Karpas-422 (cell line): ENCODE data around the gene ANKUB1. TPM values are rescaled to one million over a fixed set of nuclear protein-coding genes. Genes with fewer than 3 reads are reported as not detected.

Source experiments
- DNase-seq: peaks from one replicate; pipeline ENCODE4 v3.0.0-alpha.2; 2015
- H2AFZ ChIP-seq: fragments of 200-600 bp; sonication (generic); 2 replicates; pipeline ENCODE4 v1.6.1; 2014; ENCODE audit warnings: antibody characterized with exemption, low read length, mixed read lengths
- H3K27ac ChIP-seq: fragments of 200-600 bp; sonication (generic); 2 replicates; pipeline ENCODE4 v1.5.1; 2014; ENCODE audit warnings: mild to moderate bottlenecking, low read length, moderate library complexity
- H3K27me3 ChIP-seq: fragments of 200-600 bp; sonication (generic); 2 replicates; pipeline ENCODE4 v1.6.1; 2014; ENCODE audit warnings: low read length, mixed read lengths
- H3K36me3 ChIP-seq: fragments of 200-600 bp; sonication (generic); 2 replicates; pipeline ENCODE4 v1.6.1; 2014; ENCODE audit warnings: low read length, mixed read lengths; ENCODE audit not compliant: insufficient read depth
- H3K4me1 ChIP-seq: fragments of 200-600 bp; sonication (generic); 2 replicates; pipeline ENCODE4 v1.6.1; 2014; ENCODE audit warnings: mild to moderate bottlenecking, low read length, mixed read lengths
- H3K4me2 ChIP-seq: fragments of 200-600 bp; sonication (generic); 2 replicates; pipeline ENCODE4 v1.6.1; 2014; ENCODE audit warnings: low read length, low read depth, mild to moderate bottlenecking; ENCODE audit not compliant: poor library complexity, severe bottlenecking
- H3K4me3 ChIP-seq: fragments of 200-600 bp; sonication (generic); 2 replicates; pipeline ENCODE4 v1.5.1; 2014; ENCODE audit warnings: mild to moderate bottlenecking, antibody characterized with exemption, low read length, mixed read lengths
- H3K79me2 ChIP-seq: fragments of 200-600 bp; sonication (generic); 2 replicates; pipeline ENCODE4 v1.6.1; 2014; ENCODE audit warnings: mild to moderate bottlenecking, low read length, mixed read lengths
- H3K9ac ChIP-seq: fragments of 200-600 bp; sonication (generic); 2 replicates; pipeline ENCODE4 v1.6.0; 2014; ENCODE audit warnings: low read length
- H3K9me2 ChIP-seq: fragments of 200-600 bp; sonication (generic), shearing (Covaris generic); replicated peaks from 2 replicates; pipeline ENCODE4 v1.6.0; 2014; ENCODE audit warnings: mild to moderate bottlenecking, low read length, moderate library complexity; ENCODE audit not compliant: insufficient read depth
- H3K9me3 ChIP-seq: fragments of 300-700, 200-600 bp; sonication (generic); 2 replicates; pipeline ENCODE4 v1.6.1; 2014; ENCODE audit warnings: low read length, mixed read lengths
- H4K20me1 ChIP-seq: fragments of 200-600 bp; sonication (generic); 2 replicates; pipeline ENCODE4 v1.6.1; 2014; ENCODE audit warnings: mild to moderate bottlenecking, antibody characterized with exemption, low read length, low read depth; ENCODE audit not compliant: insufficient read depth
- total RNA-seq: library from RNA; depleted of rRNA; stranded (reverse); fragments of >200 nt; shearing (Covaris generic); gene quantifications from 2 replicates; pipeline ENCODE4 v1.2.3, GENCODE V29; 2014; ENCODE audit warnings: low replicate concordance

ANKUB1 gene
- total RNA-seq, 1 experiment from 2014 or later: not detected

GRCh38 chr3:149806171-149806778 lies 13.9 kb upstream of the ANKUB1 start:
- no peak for DNase-seq
- Histone ChIP-seq H3K79me2 (no peaks in the 10 kb centered on the region), H3K4me3 (no peak overlapping the region), H2AFZ (no peak overlapping the region), H3K9me2 (no peaks in the 10 kb centered on the region), H3K4me2 (peak overlapping the region; percentile 20), H4K20me1 (no peaks in the 10 kb centered on the region), H3K27ac (no peak overlapping the region), H3K4me1 (peaks cover 32% of the 10 kb centered on the region), H3K9ac (no peak overlapping the region), H3K9me3 (no peaks in the 10 kb centered on the region), H3K36me3 (no peaks in the 10 kb centered on the region), H3K27me3 (no peaks in the 10 kb centered on the region)

- no peak overlapping the region for H2AFZ ChIP-seq
- H3K4me2 ChIP-seq: no peak overlapping the region
- H3K79me2 ChIP-seq: no peaks in the 10 kb centered on the region
Measured at GRCh38 chr3:149801639-149802038, 9.3 kb upstream of the ANKUB1 start.

GRCh38 chr3:149801195-149801594 lies 8.8 kb upstream of the ANKUB1 start:
- H3K9me3 ChIP-seq: no peaks in the 10 kb centered on the region
- no peaks in the 10 kb centered on the region for H3K79me2 ChIP-seq
- H3K36me3 ChIP-seq: no peaks in the 10 kb centered on the region
- H3K4me3 ChIP-seq: no peak overlapping the region
- no peak overlapping the region for H2AFZ ChIP-seq
- no peaks in the 10 kb centered on the region for H3K9me2 ChIP-seq
- peaks cover 5% of the 10 kb centered on the region for H3K4me1 ChIP-seq
- H3K4me2 ChIP-seq: no peak overlapping the region
- no peaks in the 10 kb centered on the region for H4K20me1 ChIP-seq
- no peak for DNase-seq
- no peaks in the 10 kb centered on the region for H3K27me3 ChIP-seq
- H3K9ac ChIP-seq: no peak overlapping the region
- no peak overlapping the region for H3K27ac ChIP-seq

More at GRCh38 chr3:149801639-149802038, 9.3 kb upstream of the ANKUB1 start:
- Histone ChIP-seq H4K20me1 (no peaks in the 10 kb centered on the region), H3K36me3 (no peaks in the 10 kb centered on the region), H3K4me3 (no peak overlapping the region), H3K27ac (no peak overlapping the region), H3K9ac (no peak overlapping the region), H3K27me3 (no peaks in the 10 kb centered on the region), H3K4me1 (peaks cover 9% of the 10 kb centered on the region), H3K9me2 (no peaks in the 10 kb centered on the region), H3K9me3 (no peaks in the 10 kb centered on the region)
- DNase-seq: no peak

GRCh38 chr3:149800693-149801092 lies 8.3 kb upstream of the ANKUB1 start:
- no peaks in the 10 kb centered on the region for H3K4me1 ChIP-seq
- no peaks in the 10 kb centered on the region for H3K27me3 ChIP-seq
- no peaks in the 10 kb centered on the region for H3K79me2 ChIP-seq
- H3K9me3 ChIP-seq: no peaks in the 10 kb centered on the region
- no peaks in the 10 kb centered on the region for H4K20me1 ChIP-seq
- no peaks in the 10 kb centered on the region for H3K36me3 ChIP-seq
- no peak overlapping the region for H2AFZ ChIP-seq
- H3K4me3 ChIP-seq: no peak overlapping the region
- H3K9me2 ChIP-seq: no peaks in the 10 kb centered on the region
- H3K27ac ChIP-seq: no peak overlapping the region
- H3K4me2 ChIP-seq: no peak overlapping the region
- DNase-seq: no peak
- H3K9ac ChIP-seq: no peak overlapping the region

- Histone ChIP-seq H2AFZ (no peak overlapping the region), H3K9me3 (no peaks in the 10 kb centered on the region), H3K36me3 (no peaks in the 10 kb centered on the region), H3K9me2 (no peaks in the 10 kb centered on the region), H3K27ac (no peak overlapping the region), H3K4me3 (no peak overlapping the region), H3K27me3 (no peaks in the 10 kb centered on the region), H4K20me1 (no peaks in the 10 kb centered on the region), H3K9ac (no peak overlapping the region), H3K4me2 (no peak overlapping the region), H3K79me2 (no peaks in the 10 kb centered on the region), H3K4me1 (no peaks in the 10 kb centered on the region)
- no peak for DNase-seq
Measured at GRCh38 chr3:149796026-149796425, 3.7 kb upstream of the ANKUB1 start.

- H3K27ac ChIP-seq: no peak overlapping the region
- H3K9ac ChIP-seq: no peak overlapping the region
- no peaks in the 10 kb centered on the region for H3K27me3 ChIP-seq
- no peaks in the 10 kb centered on the region for H3K36me3 ChIP-seq
- H3K9me2 ChIP-seq: no peaks in the 10 kb centered on the region
- no peak overlapping the region for H2AFZ ChIP-seq
- no peaks in the 10 kb centered on the region for H3K4me1 ChIP-seq
- H3K4me3 ChIP-seq: no peak overlapping the region
- H4K20me1 ChIP-seq: no peaks in the 10 kb centered on the region
- DNase-seq: no peak
- no peaks in the 10 kb centered on the region for H3K9me3 ChIP-seq
- no peak overlapping the region for H3K4me2 ChIP-seq
- H3K79me2 ChIP-seq: no peaks in the 10 kb centered on the region
Measured at GRCh38 chr3:149790698-149791097, 1.7 kb downstream of the ANKUB1 start.

GRCh38 chr3:149790268-149790667 lies 2.1 kb downstream of the ANKUB1 start:
- Histone ChIP-seq H3K27ac (no peak overlapping the region), H3K27me3 (no peaks in the 10 kb centered on the region), H4K20me1 (no peaks in the 10 kb centered on the region), H3K4me3 (no peak overlapping the region), H3K36me3 (no peaks in the 10 kb centered on the region), H3K4me2 (no peak overlapping the region), H2AFZ (no peak overlapping the region), H3K9me2 (no peaks in the 10 kb centered on the region), H3K9me3 (no peaks in the 10 kb centered on the region), H3K4me1 (no peaks in the 10 kb centered on the region), H3K79me2 (no peaks in the 10 kb centered on the region), H3K9ac (no peak overlapping the region)
- no peak for DNase-seq

- no peaks in the 10 kb centered on the region for H3K27me3 ChIP-seq
- no peak for DNase-seq
- H3K9ac ChIP-seq: no peak overlapping the region
- no peaks in the 10 kb centered on the region for H3K79me2 ChIP-seq
- H2AFZ ChIP-seq: no peak overlapping the region
- no peaks in the 10 kb centered on the region for H4K20me1 ChIP-seq
- peaks cover 20% of the 10 kb centered on the region for H3K4me1 ChIP-seq
- no peaks in the 10 kb centered on the region for H3K36me3 ChIP-seq
- H3K4me3 ChIP-seq: no peak overlapping the region
- H3K27ac ChIP-seq: no peak overlapping the region
- no peak overlapping the region for H3K4me2 ChIP-seq
- no peaks in the 10 kb centered on the region for H3K9me2 ChIP-seq
- no peaks in the 10 kb centered on the region for H3K9me3 ChIP-seq
Measured at GRCh38 chr3:149784064-149784704, 8.2 kb downstream of the ANKUB1 start.
